Lower leg skin (tissue), 3 donors: ENCODE data around the gene NPTN.

ENCODE experiments used
- POLR2A ChIP-seq, 2 donors: fragments of 450-650 bp; IDR thresholded peaks; one replicate each; pipeline ENCODE4 v1.6.1; 2016 to 2017; ENCODE audit warnings: antibody characterized with exemption in 2 of 2, mild to moderate bottlenecking in 1 of 2, moderate library complexity in 1 of 2
- TF ChIP-seq, protein P1 (sequence below), 3 donors: fragments of 450-650 bp; IDR thresholded peaks; one replicate each; pipeline ENCODE4 v1.5.1; 2016; ENCODE audit warnings: antibody characterized with exemption in 3 of 3, mild to moderate bottlenecking in 3 of 3, moderate library complexity in 2 of 3

DNA sequence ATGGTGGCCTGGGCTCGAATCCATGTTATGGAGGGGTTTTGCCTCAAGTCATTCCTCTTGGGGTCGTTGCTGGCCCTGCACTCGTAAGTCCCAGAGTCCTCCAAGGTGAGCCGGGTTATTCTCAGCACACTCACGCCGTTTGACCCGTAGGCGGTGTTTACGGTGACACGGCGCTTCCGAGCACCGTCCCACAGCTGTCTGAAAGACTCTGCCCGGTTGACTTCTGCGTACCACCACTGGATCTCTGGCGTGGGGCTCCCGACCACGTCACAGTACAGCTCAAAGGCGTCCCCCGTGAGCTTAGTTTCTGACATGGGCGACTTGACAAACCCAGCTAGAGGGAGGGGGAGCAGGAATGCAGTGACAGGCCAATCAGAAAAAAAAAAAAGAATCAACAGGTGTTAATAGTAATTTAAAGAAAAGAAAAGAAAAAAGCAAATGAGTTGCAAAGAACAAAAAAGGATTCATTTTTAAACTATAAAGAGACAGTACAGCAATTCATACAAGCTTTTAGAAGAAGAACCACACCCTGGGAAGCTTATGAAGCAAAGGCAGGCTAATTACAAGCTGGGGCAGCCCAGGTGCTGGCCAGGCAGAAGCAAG is 36.1 kb downstream of the NPTN start:
- TF ChIP-seq, protein P1, sequence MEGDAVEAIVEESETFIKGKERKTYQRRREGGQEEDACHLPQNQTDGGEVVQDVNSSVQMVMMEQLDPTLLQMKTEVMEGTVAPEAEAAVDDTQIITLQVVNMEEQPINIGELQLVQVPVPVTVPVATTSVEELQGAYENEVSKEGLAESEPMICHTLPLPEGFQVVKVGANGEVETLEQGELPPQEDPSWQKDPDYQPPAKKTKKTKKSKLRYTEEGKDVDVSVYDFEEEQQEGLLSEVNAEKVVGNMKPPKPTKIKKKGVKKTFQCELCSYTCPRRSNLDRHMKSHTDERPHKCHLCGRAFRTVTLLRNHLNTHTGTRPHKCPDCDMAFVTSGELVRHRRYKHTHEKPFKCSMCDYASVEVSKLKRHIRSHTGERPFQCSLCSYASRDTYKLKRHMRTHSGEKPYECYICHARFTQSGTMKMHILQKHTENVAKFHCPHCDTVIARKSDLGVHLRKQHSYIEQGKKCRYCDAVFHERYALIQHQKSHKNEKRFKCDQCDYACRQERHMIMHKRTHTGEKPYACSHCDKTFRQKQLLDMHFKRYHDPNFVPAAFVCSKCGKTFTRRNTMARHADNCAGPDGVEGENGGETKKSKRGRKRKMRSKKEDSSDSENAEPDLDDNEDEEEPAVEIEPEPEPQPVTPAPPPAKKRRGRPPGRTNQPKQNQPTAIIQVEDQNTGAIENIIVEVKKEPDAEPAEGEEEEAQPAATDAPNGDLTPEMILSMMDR (IDR thresholded peaks at IDR 0.05): no peak
- TF ChIP-seq POLR2A (IDR thresholded peaks at IDR 0.05): no peak
